Activated naive CD8-positive, alpha-beta T cell treated with anti-CD3 and anti-CD28 coated beads, Interleukin-2, amount 50 U/mL, for 24 hours (primary cell): ENCODE data around the gene SPEN.
"Not testable (repeated sequence)": the region's sequence is repeated elsewhere in the genome, so short reads cannot be mapped to it uniquely, and the experiment has no call there.

Experiments
- ATAC-seq: fragments of 150-1000 bp; cut with Tn5 transposase; one replicate; pipeline ENCODE4 v1.10.0; 2021
- DNase-seq: peaks from one replicate; pipeline ENCODE4 v3.0.0; 2021
- H3K27ac Mint-ChIP-seq: one replicate; pipeline ENCODE4 v1.8.0; 2021; ENCODE audit warnings: mild to moderate bottlenecking, mixed read lengths
- H3K27me3 Mint-ChIP-seq: one replicate; pipeline ENCODE4 v1.8.0; 2021; ENCODE audit warnings: mixed read lengths
- H3K36me3 Mint-ChIP-seq: one replicate; pipeline ENCODE4 v1.8.0; 2021; ENCODE audit warnings: low read depth, mixed read lengths
- H3K4me1 Mint-ChIP-seq: one replicate; pipeline ENCODE4 v1.8.0; 2021; ENCODE audit warnings: mixed read lengths
- H3K4me3 Mint-ChIP-seq: one replicate; pipeline ENCODE4 v1.8.0; 2021; ENCODE audit warnings: mild to moderate bottlenecking, moderate library complexity, mixed read lengths
- H3K9me3 Mint-ChIP-seq: one replicate; pipeline ENCODE4 v1.8.0; 2021; ENCODE audit warnings: mixed read lengths

Gene SPEN

GRCh38 chr1:15916916-15917315, 69.4 kb downstream of the SPEN start:
- no peaks in the 10 kb centered on the region for H3K9me3 Mint-ChIP-seq
- DNase-seq, result no peak
- ATAC-seq, result no peak
- H3K4me1 Mint-ChIP-seq, result peaks cover 61% of the 10 kb centered on the region
- H3K27ac Mint-ChIP-seq, result peak overlapping the region; percentile 74
- H3K36me3 Mint-ChIP-seq, result peaks cover 73% of the 10 kb centered on the region
- no peaks in the 10 kb centered on the region for H3K27me3 Mint-ChIP-seq
- peak overlapping the region; percentile 7 for H3K4me3 Mint-ChIP-seq

- Mint-ChIP-seq H3K36me3 (peaks cover 71% of the 10 kb centered on the region), H3K4me1 (peaks cover 61% of the 10 kb centered on the region), H3K4me3 (peak overlapping the region; percentile 56), H3K9me3 (no peaks in the 10 kb centered on the region), H3K27ac (peak overlapping the region; percentile 80), H3K27me3 (no peaks in the 10 kb centered on the region)
- DNase-seq (peak; percentile 70), ATAC-seq (peak; percentile 99)
Observed at GRCh38 chr1:15918962-15919715, 71.6 kb downstream of the SPEN start.

GRCh38 chr1:15923241-15923640, 75.7 kb downstream of the SPEN start:
- no peak overlapping the region for H3K27ac Mint-ChIP-seq
- H3K4me3 Mint-ChIP-seq, result no peak overlapping the region
- peaks cover 31% of the 10 kb centered on the region for H3K4me1 Mint-ChIP-seq
- peaks cover 56% of the 10 kb centered on the region for H3K36me3 Mint-ChIP-seq
- ATAC-seq (no peak), DNase-seq (no peak)
- no peaks in the 10 kb centered on the region for H3K9me3 Mint-ChIP-seq
- H3K27me3 Mint-ChIP-seq, result no peaks in the 10 kb centered on the region

- not testable (repeated sequence) for ATAC-seq, H3K4me1 Mint-ChIP-seq, DNase-seq, H3K27me3 Mint-ChIP-seq, H3K27ac Mint-ChIP-seq, H3K9me3 Mint-ChIP-seq, H3K4me3 Mint-ChIP-seq
- H3K36me3 Mint-ChIP-seq, result peaks cover 63% of the 10 kb centered on the region
Observed at GRCh38 chr1:15926448-15926847, 78.9 kb downstream of the SPEN start.

GRCh38 chr1:15928971-15929965, 81.8 kb downstream of the SPEN start:
- Mint-ChIP-seq H3K9me3 (no peaks in the 10 kb centered on the region), H3K27ac (peak overlapping the region; percentile 40), H3K36me3 (peaks cover 62% of the 10 kb centered on the region), H3K4me1 (peaks cover 8% of the 10 kb centered on the region), H3K27me3 (no peaks in the 10 kb centered on the region), H3K4me3 (no peak overlapping the region)
- ATAC-seq (no peak), DNase-seq (no peak)

- ATAC-seq (no peak), DNase-seq (no peak)
- Mint-ChIP-seq H3K4me3 (no peak overlapping the region), H3K27ac (peak overlapping the region; percentile 21), H3K27me3 (no peaks in the 10 kb centered on the region), H3K4me1 (peaks cover 8% of the 10 kb centered on the region), H3K9me3 (no peaks in the 10 kb centered on the region), H3K36me3 (peaks cover 68% of the 10 kb centered on the region)
Observed at GRCh38 chr1:15931401-15931800, 83.9 kb downstream of the SPEN start.

- H3K27me3 Mint-ChIP-seq, result no peaks in the 10 kb centered on the region
- H3K9me3 Mint-ChIP-seq, result no peaks in the 10 kb centered on the region
- H3K27ac Mint-ChIP-seq, result peak overlapping the region; percentile 21
- DNase-seq, result no peak
- peaks cover 70% of the 10 kb centered on the region for H3K36me3 Mint-ChIP-seq
- no peak for ATAC-seq
- H3K4me3 Mint-ChIP-seq, result no peak overlapping the region
- H3K4me1 Mint-ChIP-seq, result peaks cover 8% of the 10 kb centered on the region
Observed at GRCh38 chr1:15931884-15932283, 84.4 kb downstream of the SPEN start.

GRCh38 chr1:15932612-15933011, 85.1 kb downstream of the SPEN start:
- DNase-seq (no peak), ATAC-seq (no peak)
- H3K36me3 Mint-ChIP-seq, result peaks cover 71% of the 10 kb centered on the region
- H3K27ac Mint-ChIP-seq, result no peak overlapping the region
- H3K4me1 Mint-ChIP-seq, result peaks cover 12% of the 10 kb centered on the region
- no peaks in the 10 kb centered on the region for H3K27me3 Mint-ChIP-seq
- H3K9me3 Mint-ChIP-seq, result no peaks in the 10 kb centered on the region
- H3K4me3 Mint-ChIP-seq, result no peak overlapping the region

- DNase-seq (no peak), ATAC-seq (no peak)
- Mint-ChIP-seq H3K36me3 (peaks cover 70% of the 10 kb centered on the region), H3K4me3 (no peak overlapping the region), H3K27me3 (no peaks in the 10 kb centered on the region), H3K9me3 (no peaks in the 10 kb centered on the region), H3K27ac (no peak overlapping the region), H3K4me1 (peaks cover 11% of the 10 kb centered on the region)
Observed at GRCh38 chr1:15933684-15934083, 86.2 kb downstream of the SPEN start.

- DNase-seq (no peak), ATAC-seq (no peak)
- H3K27ac Mint-ChIP-seq, result no peak overlapping the region
Observed at GRCh38 chr1:15934211-15935055, 86.9 kb downstream of the SPEN start.

GRCh38 chr1:15935056-15935950, 87.8 kb downstream of the SPEN start:
- no peak for ATAC-seq
- Mint-ChIP-seq H3K27me3 (no peaks in the 10 kb centered on the region), H3K4me1 (peaks cover 11% of the 10 kb centered on the region), H3K27ac (peak overlapping the region; percentile 65), H3K36me3 (peaks cover 64% of the 10 kb centered on the region), H3K9me3 (no peaks in the 10 kb centered on the region), H3K4me3 (no peak overlapping the region)
- no peak for DNase-seq

More at GRCh38 chr1:15934211-15935055, 86.9 kb downstream of the SPEN start:
- H3K9me3 Mint-ChIP-seq, result no peaks in the 10 kb centered on the region
- H3K27me3 Mint-ChIP-seq, result no peaks in the 10 kb centered on the region
- H3K36me3 Mint-ChIP-seq, result peaks cover 66% of the 10 kb centered on the region
- H3K4me1 Mint-ChIP-seq, result peaks cover 11% of the 10 kb centered on the region
- H3K4me3 Mint-ChIP-seq, result peak overlapping the region; percentile 49

- Mint-ChIP-seq H3K36me3 (peaks cover 61% of the 10 kb centered on the region), H3K4me1 (peaks cover 11% of the 10 kb centered on the region), H3K4me3 (no peak overlapping the region), H3K27ac (no peak overlapping the region), H3K27me3 (no peaks in the 10 kb centered on the region), H3K9me3 (no peaks in the 10 kb centered on the region)
- DNase-seq (no peak), ATAC-seq (no peak)
Observed at GRCh38 chr1:15936025-15936424, 88.5 kb downstream of the SPEN start.

GRCh38 chr1:15937146-15937545, 89.6 kb downstream of the SPEN start:
- no peaks in the 10 kb centered on the region for H3K9me3 Mint-ChIP-seq
- no peaks in the 10 kb centered on the region for H3K27me3 Mint-ChIP-seq
- peaks cover 51% of the 10 kb centered on the region for H3K36me3 Mint-ChIP-seq
- DNase-seq, result no peak
- peak overlapping the region; percentile 79 for H3K27ac Mint-ChIP-seq
- H3K4me3 Mint-ChIP-seq, result no peak overlapping the region
- ATAC-seq, result no peak
- peaks cover 11% of the 10 kb centered on the region for H3K4me1 Mint-ChIP-seq
